WTC11 (cell line): ENCODE results near the gene FYCO1.

Source experiments
- CREB1 ChIP-seq: sonication (generic); formaldehyde crosslinking; IDR thresholded peaks from 2 replicates; pipeline ENCODE4 v1.8.0; 2023; ENCODE audit warnings: mild to moderate bottlenecking, missing genetic modification reagents
- HMGXB4 ChIP-seq: sonication (generic); formaldehyde crosslinking; IDR thresholded peaks from 2 replicates; pipeline ENCODE4 v1.8.1; 2023; ENCODE audit warnings: mild to moderate bottlenecking, moderate library complexity, missing genetic modification reagents
- IRF2 ChIP-seq: sonication (generic); formaldehyde crosslinking; IDR thresholded peaks from 2 replicates; pipeline ENCODE4 v1.8.0; 2022; ENCODE audit warnings: low read depth, missing genetic modification reagents, borderline replicate concordance
- MLX ChIP-seq: sonication (generic); formaldehyde crosslinking; IDR thresholded peaks from 2 replicates; pipeline ENCODE4 v1.8.1; 2023; ENCODE audit warnings: mild to moderate bottlenecking, missing genetic modification reagents, moderate library complexity
- OVOL2 ChIP-seq: fragments of 250-450 bp; sonication (Bioruptor Pico); IDR thresholded peaks from 2 replicates; pipeline ENCODE4 v1.9.0; 2021; ENCODE audit warnings: mild to moderate bottlenecking, borderline replicate concordance
- TCF7 ChIP-seq: sonication (generic); formaldehyde crosslinking; IDR thresholded peaks from 2 replicates; pipeline ENCODE4 v1.8.0; 2022; ENCODE audit warnings: mild to moderate bottlenecking, low read depth, missing genetic modification reagents, moderate library complexity
- ZNF263 ChIP-seq: sonication (generic); formaldehyde crosslinking; IDR thresholded peaks from 2 replicates; pipeline ENCODE4 v1.8.1; 2022; ENCODE audit warnings: low read depth, mild to moderate bottlenecking, moderate library complexity, missing genetic modification reagents
- TF ChIP-seq, protein P1 (sequence below): fragments of 200-600 bp; IDR thresholded peaks from 2 replicates; pipeline ENCODE4 v1.8.0; 2022; ENCODE audit warnings: antibody characterized with exemption
- TF ChIP-seq, protein P2 (sequence below): sonication (generic); formaldehyde crosslinking; conservative IDR thresholded peaks from 2 replicates; pipeline ENCODE4 v1.8.1; 2022; ENCODE audit warnings: mild to moderate bottlenecking, missing genetic modification reagents

- TF ChIP-seq, protein P1, sequence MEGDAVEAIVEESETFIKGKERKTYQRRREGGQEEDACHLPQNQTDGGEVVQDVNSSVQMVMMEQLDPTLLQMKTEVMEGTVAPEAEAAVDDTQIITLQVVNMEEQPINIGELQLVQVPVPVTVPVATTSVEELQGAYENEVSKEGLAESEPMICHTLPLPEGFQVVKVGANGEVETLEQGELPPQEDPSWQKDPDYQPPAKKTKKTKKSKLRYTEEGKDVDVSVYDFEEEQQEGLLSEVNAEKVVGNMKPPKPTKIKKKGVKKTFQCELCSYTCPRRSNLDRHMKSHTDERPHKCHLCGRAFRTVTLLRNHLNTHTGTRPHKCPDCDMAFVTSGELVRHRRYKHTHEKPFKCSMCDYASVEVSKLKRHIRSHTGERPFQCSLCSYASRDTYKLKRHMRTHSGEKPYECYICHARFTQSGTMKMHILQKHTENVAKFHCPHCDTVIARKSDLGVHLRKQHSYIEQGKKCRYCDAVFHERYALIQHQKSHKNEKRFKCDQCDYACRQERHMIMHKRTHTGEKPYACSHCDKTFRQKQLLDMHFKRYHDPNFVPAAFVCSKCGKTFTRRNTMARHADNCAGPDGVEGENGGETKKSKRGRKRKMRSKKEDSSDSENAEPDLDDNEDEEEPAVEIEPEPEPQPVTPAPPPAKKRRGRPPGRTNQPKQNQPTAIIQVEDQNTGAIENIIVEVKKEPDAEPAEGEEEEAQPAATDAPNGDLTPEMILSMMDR: no peak
- TF ChIP-seq IRF2 (CRISPR knock-in tag) (no peak), MLX (CRISPR knock-in tag) (no peak), OVOL2 (CRISPR knock-in tag) (no peak), TCF7 (CRISPR knock-in tag) (no peak), ZNF263 (CRISPR knock-in tag) (no peak), CREB1 (CRISPR knock-in tag) (no peak), HMGXB4 (CRISPR knock-in tag) (no peak)
- TF ChIP-seq, protein P2, sequence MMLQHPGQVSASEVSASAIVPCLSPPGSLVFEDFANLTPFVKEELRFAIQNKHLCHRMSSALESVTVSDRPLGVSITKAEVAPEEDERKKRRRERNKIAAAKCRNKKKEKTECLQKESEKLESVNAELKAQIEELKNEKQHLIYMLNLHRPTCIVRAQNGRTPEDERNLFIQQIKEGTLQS: no peak
Measured at GRCh38 chr3:45909542-45909941, 86.1 kb downstream of the FYCO1 start.
